GM23248 (cell line): ENCODE measurements around the gene PREX1.

Experiments
- EZH2 ChIP-seq: fragments of 200-600 bp; sonication (generic); IDR thresholded peaks from 2 replicates; pipeline ENCODE4 v1.6.1; 2018; ENCODE audit warnings: antibody characterized with exemption, mild to moderate bottlenecking; ENCODE audit not compliant: insufficient read depth, poor library complexity, severe bottlenecking
- EZH2phosphoT487 ChIP-seq: fragments of 200-600 bp; sonication (generic); IDR thresholded peaks from 2 replicates; pipeline ENCODE4 v1.6.1; 2018; ENCODE audit warnings: antibody characterized with exemption, moderate library complexity, mild to moderate bottlenecking, low read depth; ENCODE audit not compliant: insufficient read depth

DNA sequence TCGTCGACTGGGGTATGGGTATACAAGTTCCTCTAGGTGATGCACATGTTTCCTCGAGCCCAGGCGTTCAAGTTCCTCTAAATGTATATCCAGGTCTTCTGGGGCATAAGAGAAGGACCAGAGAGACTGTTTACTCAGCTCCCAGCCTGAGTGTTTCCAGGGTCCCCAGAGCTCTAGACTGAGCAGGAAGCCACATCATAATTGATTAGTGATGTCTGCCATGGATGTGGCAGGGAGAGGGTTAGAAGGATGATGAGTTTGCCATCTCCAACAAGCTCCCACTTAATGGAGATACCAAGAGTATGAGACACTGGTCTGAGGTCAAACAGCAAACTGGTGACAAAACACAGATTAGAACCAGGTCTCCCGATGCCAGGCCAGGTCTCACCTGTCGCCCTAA is 74.8 kb downstream of the PREX1 start:
- no peak for TF ChIP-seq EZH2
- no peak for TF ChIP-seq EZH2phosphoT487
